Lower leg skin (tissue), 3 donors: ENCODE measurements around the gene FGFRL1.

Source experiments
- CTCF ChIP-seq, 3 donors: fragments of 450-650 bp; IDR thresholded peaks; one replicate each; pipeline ENCODE4 v1.5.1; 2016; ENCODE audit warnings: antibody characterized with exemption in 3 of 3, mild to moderate bottlenecking in 3 of 3, moderate library complexity in 2 of 3
- POLR2A ChIP-seq, 2 donors: fragments of 450-650 bp; IDR thresholded peaks; one replicate each; pipeline ENCODE4 v1.6.1; 2016 to 2017; ENCODE audit warnings: antibody characterized with exemption in 2 of 2, mild to moderate bottlenecking in 1 of 2, moderate library complexity in 1 of 2

GRCh38 chr4:1044469-1045192 lies 33.2 kb downstream of the FGFRL1 start:
- TF ChIP-seq POLR2A (IDR thresholded peaks at IDR 0.05) (no peak), CTCF (IDR thresholded peaks at IDR 0.05) (no peak)
